ENCODE data around the gene HSD17B1.

The HSD17B1 gene

DNA sequence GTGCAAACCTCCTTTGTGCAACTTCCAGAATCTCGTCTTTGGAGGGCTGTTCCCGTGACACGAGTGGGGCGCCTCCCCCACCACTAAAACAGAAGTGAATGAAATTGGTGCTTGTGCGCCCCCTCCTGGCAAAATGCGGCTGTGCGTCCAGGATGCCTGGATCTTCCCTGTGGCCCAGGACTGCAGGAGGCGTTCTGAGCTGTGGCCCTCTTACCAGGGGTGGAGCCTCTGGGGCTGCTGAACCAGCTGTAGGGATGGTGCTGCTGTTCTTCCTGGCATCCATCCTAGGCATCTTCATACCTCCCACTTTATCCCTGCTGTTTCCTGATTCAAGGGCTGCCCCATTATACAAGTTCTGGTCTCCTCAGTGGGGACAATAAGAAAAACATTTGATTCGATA is 35.2 kb upstream of the HSD17B1 start:
- Histone ChIP-seq H3K4me3 (no peak overlapping the region), H3K27ac (peak overlapping the region; percentile 92), H3K4me1 (peaks cover 11 to 90% (median 77%) of the 10 kb centered on the region in 4 donors), H3K27me3 (no peaks in the 10 kb centered on the region), H3K9me3 (no peaks in the 10 kb centered on the region), H3K36me3 (peaks cover 0 to 34% (median 16%) of the 10 kb centered on the region in 3 donors)
- intact Hi-C loops (cut with DNase I; ENCODE audit: low total_unique reads): loop anchor here (5.0 kb wide), 2 partner anchors 110 to 195 kb away; no protein-coding TSS in a partner anchor
- TF ChIP-seq, protein P1, sequence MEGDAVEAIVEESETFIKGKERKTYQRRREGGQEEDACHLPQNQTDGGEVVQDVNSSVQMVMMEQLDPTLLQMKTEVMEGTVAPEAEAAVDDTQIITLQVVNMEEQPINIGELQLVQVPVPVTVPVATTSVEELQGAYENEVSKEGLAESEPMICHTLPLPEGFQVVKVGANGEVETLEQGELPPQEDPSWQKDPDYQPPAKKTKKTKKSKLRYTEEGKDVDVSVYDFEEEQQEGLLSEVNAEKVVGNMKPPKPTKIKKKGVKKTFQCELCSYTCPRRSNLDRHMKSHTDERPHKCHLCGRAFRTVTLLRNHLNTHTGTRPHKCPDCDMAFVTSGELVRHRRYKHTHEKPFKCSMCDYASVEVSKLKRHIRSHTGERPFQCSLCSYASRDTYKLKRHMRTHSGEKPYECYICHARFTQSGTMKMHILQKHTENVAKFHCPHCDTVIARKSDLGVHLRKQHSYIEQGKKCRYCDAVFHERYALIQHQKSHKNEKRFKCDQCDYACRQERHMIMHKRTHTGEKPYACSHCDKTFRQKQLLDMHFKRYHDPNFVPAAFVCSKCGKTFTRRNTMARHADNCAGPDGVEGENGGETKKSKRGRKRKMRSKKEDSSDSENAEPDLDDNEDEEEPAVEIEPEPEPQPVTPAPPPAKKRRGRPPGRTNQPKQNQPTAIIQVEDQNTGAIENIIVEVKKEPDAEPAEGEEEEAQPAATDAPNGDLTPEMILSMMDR (IDR thresholded peaks at IDR 0.05): peak; percentile 92 to 95
- DNase-seq: peak; percentile 91 to 97

DNA sequence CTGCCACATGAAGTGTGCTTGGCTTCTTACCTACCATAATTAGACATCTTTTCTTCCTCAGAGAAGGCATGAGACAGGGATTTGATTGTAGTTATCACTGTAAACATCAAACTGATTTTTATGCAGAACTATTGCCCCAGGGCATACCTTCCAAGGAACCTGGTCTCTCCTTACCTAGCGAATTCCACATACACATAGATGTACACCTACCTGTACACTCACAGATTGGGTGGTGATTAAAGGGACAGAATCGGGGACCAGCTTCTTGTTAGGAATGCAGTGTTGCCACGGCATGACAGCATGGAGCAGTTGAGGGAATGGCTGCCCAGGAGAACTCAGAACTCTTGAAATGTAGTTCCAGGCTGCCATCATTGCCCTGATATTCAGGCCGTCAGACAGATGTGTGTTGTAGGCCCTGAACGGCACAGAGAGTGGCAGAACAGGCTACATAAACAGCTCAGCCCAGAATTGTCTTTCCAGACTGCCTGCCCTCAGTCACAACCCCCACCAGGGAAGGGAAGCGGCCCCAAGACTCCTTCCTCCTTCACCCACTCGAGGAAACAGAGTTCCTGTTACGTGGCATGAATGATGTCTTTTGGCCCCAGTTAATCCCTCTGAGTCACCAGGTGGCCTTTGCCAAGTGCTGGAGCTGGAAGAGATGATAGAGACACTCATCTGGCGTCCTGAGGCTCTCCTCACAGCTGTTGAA is 34.5 kb upstream of the HSD17B1 start:
- H3K36me3 ChIP-seq: peaks cover 0 to 34% (median 16%) of the 10 kb centered on the region in 3 donors
- TF ChIP-seq, protein P1 (IDR thresholded peaks at IDR 0.05): no peak
- no peak overlapping the region for H3K4me3 ChIP-seq
- intact Hi-C loops (cut with DNase I; ENCODE audit: low total_unique reads): loop anchor here (5.0 kb wide), 2 partner anchors 111 to 196 kb away; no protein-coding TSS in a partner anchor
- H3K4me1 ChIP-seq: peaks cover 18 to 90% (median 77%) of the 10 kb centered on the region in 4 donors
- H3K27me3 ChIP-seq: no peaks in the 10 kb centered on the region
- peak; percentile 94 to 95 for DNase-seq
- H3K27ac ChIP-seq: peak overlapping the region; percentile 92
- no peaks in the 10 kb centered on the region for H3K9me3 ChIP-seq

DNA sequence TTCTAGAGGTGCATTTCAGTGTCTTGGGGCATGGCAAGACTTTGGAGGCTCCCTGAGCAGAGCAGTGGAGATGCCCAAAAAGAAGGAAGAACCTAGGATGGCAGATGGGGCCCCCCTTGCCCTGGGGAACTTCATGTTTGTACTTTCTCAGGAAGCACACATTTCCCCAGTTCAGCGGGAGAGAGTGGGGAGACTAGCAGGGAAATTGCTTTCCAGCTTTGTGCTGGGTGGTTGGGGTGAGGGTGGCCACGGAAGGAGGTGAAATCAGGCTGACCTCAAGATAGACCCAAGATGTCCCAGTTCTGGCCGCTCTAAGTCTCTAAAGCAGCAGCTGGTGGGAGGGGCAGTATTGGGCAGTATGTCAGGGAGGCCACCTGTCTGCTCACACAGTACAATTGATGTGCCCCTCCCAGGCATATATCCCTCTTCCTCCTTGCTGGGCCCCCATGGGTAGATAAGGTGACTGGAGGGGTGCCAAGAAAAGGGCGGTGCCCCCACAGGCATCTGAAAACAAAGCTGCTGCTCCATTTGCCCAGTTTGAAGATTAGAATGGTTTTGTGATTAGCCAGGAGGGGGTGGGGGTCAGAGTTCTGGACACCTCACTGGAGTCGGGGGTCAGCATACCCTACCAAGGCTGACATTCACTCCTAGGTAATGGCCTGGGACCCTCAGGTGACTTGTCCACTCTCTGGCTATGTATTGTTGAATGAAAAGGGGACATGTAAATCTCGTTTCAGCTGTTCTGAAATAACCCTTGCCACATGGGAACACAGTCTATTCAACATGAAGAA is 33.8 kb upstream of the HSD17B1 start:
- H3K36me3 ChIP-seq: peaks cover 0 to 32% (median 10%) of the 10 kb centered on the region in 3 donors
- H3K4me3 ChIP-seq: no peak overlapping the region
- peak overlapping the region; percentile 92 for H3K27ac ChIP-seq
- DNase-seq: peak in 1 of 2 donors; percentile 78
- no peaks in the 10 kb centered on the region for H3K9me3 ChIP-seq
- H3K4me1 ChIP-seq: peaks cover 18 to 91% (median 80%) of the 10 kb centered on the region in 4 donors
- intact Hi-C loops (cut with DNase I; ENCODE audit: low total_unique reads): loop anchor here (5.0 kb wide), 2 partner anchors 112 to 197 kb away; no protein-coding TSS in a partner anchor
- TF ChIP-seq, protein P1 (IDR thresholded peaks at IDR 0.05): no peak
- H3K27me3 ChIP-seq: no peaks in the 10 kb centered on the region

DNA sequence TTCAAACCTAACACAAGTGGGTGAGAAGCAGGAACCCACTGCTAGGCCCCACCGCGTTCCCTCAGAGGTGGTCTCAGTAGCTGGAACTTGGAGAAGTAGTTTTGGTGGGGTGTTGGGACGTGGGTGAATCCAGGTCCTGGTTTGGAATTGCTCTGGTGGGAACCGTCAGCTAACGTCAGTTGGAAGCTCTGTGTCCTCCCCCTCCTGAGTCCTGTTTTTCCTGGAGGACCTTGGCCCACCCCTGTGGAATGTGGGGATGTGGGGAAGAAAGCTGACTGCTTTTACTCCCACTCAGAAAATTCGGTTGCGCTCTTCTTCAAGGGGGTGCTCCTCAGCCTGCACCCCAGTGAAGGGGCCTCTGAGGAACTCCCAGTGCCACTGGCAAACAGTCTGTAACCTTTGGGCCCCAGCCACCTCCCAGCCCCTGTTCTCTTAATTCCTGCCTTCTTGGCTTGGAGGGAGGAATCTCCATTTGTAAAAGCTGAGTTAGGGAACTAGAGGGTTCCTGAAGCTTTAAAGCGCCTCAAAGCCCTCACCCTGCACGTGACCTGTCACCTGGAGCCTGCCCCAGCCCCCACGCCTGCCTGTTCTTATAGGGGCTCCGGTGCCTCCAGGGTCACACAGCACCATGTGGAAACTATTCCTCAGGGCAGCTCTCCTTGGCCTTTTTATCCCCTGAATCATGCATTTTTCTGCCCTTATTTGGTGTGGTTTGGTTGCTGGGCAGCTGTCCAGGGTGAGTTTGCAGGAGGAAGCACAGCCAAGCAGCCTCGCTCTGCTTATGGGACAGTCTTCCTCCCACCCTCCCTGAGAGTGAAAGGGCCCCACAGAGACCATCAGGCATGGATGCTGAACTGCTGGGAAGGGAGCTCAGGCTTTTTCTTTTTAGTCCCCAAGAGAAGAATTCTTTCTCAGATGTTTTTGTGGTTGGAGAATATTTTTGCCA is 32.9 kb upstream of the HSD17B1 start:
- intact Hi-C loops (cut with DNase I; ENCODE audit: low total_unique reads): loop anchor here (5.0 kb wide), 3 partner anchors 98 to 198 kb away; partner anchors contain the start of gene CAVIN1
- Histone ChIP-seq H3K36me3 (peaks cover 0 to 23% (median 2%) of the 10 kb centered on the region in 3 donors), H3K4me3 (peak overlapping the region; percentile 5 to 16), H3K27ac (peak overlapping the region; percentile 92), H3K4me1 (peaks cover 18 to 93% (median 85%) of the 10 kb centered on the region in 4 donors), H3K9me3 (no peaks in the 10 kb centered on the region), H3K27me3 (no peaks in the 10 kb centered on the region)
- TF ChIP-seq, protein P1 (IDR thresholded peaks at IDR 0.05): no peak
- peak; percentile 98 for DNase-seq

- no peaks in the 10 kb centered on the region for H3K9me3 ChIP-seq
- TF ChIP-seq, protein P1 (IDR thresholded peaks at IDR 0.05): no peak
- no peaks in the 10 kb centered on the region for H3K27me3 ChIP-seq
- peak overlapping the region in 1 of 2 donors; percentile 5 for H3K4me3 ChIP-seq
- no peak for DNase-seq
- peak overlapping the region; percentile 92 for H3K27ac ChIP-seq
- H3K36me3 ChIP-seq: peaks cover 0 to 21% (median 0%) of the 10 kb centered on the region in 3 donors
- H3K4me1 ChIP-seq: peaks cover 18 to 97% (median 88%) of the 10 kb centered on the region in 4 donors
- intact Hi-C loops (cut with DNase I; ENCODE audit: low total_unique reads): loop anchor here (5.0 kb wide), 1 partner anchor 98 kb away; the partner anchor contains the start of gene CAVIN1
These were observed 32.2 kb upstream of the HSD17B1 start for GRCh38 chr17:42520540-42520951.

Data from tibial artery (tissue), 4 donors.